ENCODE measurements around the gene SLC25A3.

GRCh38 chr12:98635657-98636323 lies 42.3 kb downstream of the SLC25A3 start:
- TF ChIP-seq CTCF (conservative IDR thresholded peaks at IDR 0.05 in 1 of 2, IDR thresholded peaks at IDR 0.05 in 1 of 2; ENCODE audit: extremely low read depth in 1 of 2, insufficient read depth in 1 of 2, low read depth in 1 of 2, low read length in 2 of 2) (no peak), EZH2 (IDR thresholded peaks at IDR 0.05; ENCODE audit: borderline replicate concordance, low read length) (no peak)

Data from mammary epithelial cell (primary cell).